ENCODE data around the gene FAM83E.

DNA sequence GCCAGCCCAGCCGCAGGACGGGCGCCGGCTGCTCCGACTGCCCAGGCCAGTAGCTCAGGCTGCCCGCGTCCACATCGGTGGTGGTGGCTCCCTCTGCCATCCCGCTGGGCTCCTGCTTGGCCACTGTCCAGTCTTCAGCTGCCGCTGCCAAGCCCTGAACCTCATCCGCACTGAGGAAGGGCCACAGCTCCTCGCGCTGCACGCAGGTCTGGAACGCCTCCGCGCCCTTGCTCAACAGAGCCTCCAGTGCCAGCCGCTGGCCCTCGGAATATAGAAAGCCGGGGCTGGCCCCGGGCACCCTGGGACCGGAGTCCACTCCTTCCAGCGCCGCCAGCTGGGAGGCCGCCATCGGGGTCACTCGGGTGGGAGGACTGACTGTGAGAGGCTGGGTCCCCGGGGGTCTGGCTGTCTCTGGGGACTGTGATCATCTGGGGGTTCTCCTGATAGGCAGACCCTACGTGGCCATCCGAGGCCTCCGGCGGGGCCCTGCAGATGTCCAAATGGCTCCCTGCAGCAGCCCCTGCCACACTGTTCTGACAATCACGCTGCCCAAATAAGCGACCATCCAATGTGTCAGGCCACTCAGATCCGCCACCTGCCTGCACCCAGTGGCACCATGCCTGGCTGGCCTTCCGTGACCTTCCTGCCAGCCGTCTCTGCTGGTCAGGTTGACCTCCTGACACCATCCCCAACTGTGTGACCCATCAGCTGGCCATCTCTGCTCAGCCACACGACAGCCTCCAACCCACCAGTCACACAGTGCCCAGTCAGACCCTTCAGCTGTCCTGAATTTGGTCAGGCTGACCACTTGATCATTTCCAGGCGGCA is 1.6 kb downstream of the FAM83E start:
- TF ChIP-seq, protein P1, sequence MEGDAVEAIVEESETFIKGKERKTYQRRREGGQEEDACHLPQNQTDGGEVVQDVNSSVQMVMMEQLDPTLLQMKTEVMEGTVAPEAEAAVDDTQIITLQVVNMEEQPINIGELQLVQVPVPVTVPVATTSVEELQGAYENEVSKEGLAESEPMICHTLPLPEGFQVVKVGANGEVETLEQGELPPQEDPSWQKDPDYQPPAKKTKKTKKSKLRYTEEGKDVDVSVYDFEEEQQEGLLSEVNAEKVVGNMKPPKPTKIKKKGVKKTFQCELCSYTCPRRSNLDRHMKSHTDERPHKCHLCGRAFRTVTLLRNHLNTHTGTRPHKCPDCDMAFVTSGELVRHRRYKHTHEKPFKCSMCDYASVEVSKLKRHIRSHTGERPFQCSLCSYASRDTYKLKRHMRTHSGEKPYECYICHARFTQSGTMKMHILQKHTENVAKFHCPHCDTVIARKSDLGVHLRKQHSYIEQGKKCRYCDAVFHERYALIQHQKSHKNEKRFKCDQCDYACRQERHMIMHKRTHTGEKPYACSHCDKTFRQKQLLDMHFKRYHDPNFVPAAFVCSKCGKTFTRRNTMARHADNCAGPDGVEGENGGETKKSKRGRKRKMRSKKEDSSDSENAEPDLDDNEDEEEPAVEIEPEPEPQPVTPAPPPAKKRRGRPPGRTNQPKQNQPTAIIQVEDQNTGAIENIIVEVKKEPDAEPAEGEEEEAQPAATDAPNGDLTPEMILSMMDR (IDR thresholded peaks at IDR 0.05) = no peak
- TF ChIP-seq POLR2A (IDR thresholded peaks at IDR 0.05) = no peak

All from right lobe of liver (tissue), 4 donors.